Measurements from ENCODE around the gene KIAA1586. TPM values are rescaled to one million over a fixed set of nuclear protein-coding genes. Genes with fewer than 3 reads are reported as not detected.

The KIAA1586 gene
- total and polyA plus RNA-seq, 12 donors, result 3.7 to 43.1 (median 15.8) TPM

- Histone ChIP-seq H3K4me1 (replicated peaks in 1 of 2) (no peaks in the 10 kb centered on the region), H3K36me3 (replicated peaks in 1 of 2) (no peaks in the 10 kb centered on the region), H3K9me3 (replicated peaks in 1 of 3) (peaks cover 0 to 8% (median 4%) of the 10 kb centered on the region in 3 donors), H3K4me3 (no peak overlapping the region), H3K27ac (no peak overlapping the region), H3K27me3 (no peaks in the 10 kb centered on the region)
- intact Hi-C loops (cut with DNase I), result loop anchor here in 1 of 2 donors (5.0 kb wide), 2 partner anchors 117 to 288 kb away; no protein-coding TSS in a partner anchor
- 66 to 75% (median 66%) methylated on average over 2 of the region's 2 CpGs for WGBS, 4 donors
- no peak for DNase-seq
- TF ChIP-seq POLR2A (IDR thresholded peaks at IDR 0.05) (no peak), CTCF (IDR thresholded peaks at IDR 0.05) (no peak)
Measured at GRCh38 chr6:57024321-57024720, 22.2 kb upstream of the KIAA1586 start.

DNA sequence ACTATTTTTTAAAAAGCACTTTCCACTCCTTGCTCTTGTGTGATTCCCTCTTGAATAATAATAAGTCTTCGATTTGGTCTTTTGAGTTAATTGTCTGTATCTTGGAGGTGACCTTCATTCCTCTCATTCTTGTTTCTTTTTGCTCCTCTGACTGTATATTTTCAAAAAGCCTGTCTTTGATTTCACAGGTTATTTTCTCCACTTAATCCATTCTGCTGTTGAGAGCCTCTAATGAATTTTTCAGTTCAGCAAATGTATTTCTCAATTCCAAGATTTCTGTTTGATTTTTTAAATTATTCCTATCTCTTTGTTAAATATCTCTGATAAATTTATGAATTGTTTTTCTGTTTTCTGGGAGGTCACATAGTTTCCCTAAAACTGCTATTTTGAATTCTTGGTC, 21.7 kb upstream of the KIAA1586 start:
- WGBS, 4 donors, result 83 to 87% (median 86%) methylated on average over 1 of the region's 1 CpG
- no peak overlapping the region for H3K27ac ChIP-seq

GRCh38 chr6:57026001-57026400, 20.5 kb upstream of the KIAA1586 start:
- no peaks in the 10 kb centered on the region for H3K36me3 ChIP-seq (replicated peaks in 1 of 2)
- no peak for DNase-seq
- no peak overlapping the region for H3K4me3 ChIP-seq
- no peak for TF ChIP-seq CTCF (IDR thresholded peaks at IDR 0.05)
- no peak for TF ChIP-seq POLR2A (IDR thresholded peaks at IDR 0.05)
- no peaks in the 10 kb centered on the region for H3K27me3 ChIP-seq
- peaks cover 0 to 8% (median 4%) of the 10 kb centered on the region in 3 donors for H3K9me3 ChIP-seq (replicated peaks in 1 of 3)
- WGBS, 4 donors, result 71 to 88% (median 80%) methylated on average over 1 of the region's 1 CpG
- intact Hi-C loops (cut with DNase I), result no loop called here
- no peak overlapping the region for H3K27ac ChIP-seq
- H3K4me1 ChIP-seq (replicated peaks in 1 of 2), result no peaks in the 10 kb centered on the region

More for the DNA sequence above, 21.7 kb upstream of the KIAA1586 start:
- intact Hi-C loops (cut with DNase I), result loop anchor here in 1 of 2 donors (5.0 kb wide), 2 partner anchors 117 to 288 kb away; no protein-coding TSS in a partner anchor
- Histone ChIP-seq H3K27me3 (no peaks in the 10 kb centered on the region), H3K36me3 (replicated peaks in 1 of 2) (no peaks in the 10 kb centered on the region), H3K4me1 (replicated peaks in 1 of 2) (no peaks in the 10 kb centered on the region), H3K4me3 (no peak overlapping the region), H3K9me3 (replicated peaks in 1 of 3) (peaks cover 0 to 8% (median 4%) of the 10 kb centered on the region in 3 donors)
- TF ChIP-seq POLR2A (IDR thresholded peaks at IDR 0.05) (no peak), CTCF (IDR thresholded peaks at IDR 0.05) (no peak)
- no peak for DNase-seq

DNA sequence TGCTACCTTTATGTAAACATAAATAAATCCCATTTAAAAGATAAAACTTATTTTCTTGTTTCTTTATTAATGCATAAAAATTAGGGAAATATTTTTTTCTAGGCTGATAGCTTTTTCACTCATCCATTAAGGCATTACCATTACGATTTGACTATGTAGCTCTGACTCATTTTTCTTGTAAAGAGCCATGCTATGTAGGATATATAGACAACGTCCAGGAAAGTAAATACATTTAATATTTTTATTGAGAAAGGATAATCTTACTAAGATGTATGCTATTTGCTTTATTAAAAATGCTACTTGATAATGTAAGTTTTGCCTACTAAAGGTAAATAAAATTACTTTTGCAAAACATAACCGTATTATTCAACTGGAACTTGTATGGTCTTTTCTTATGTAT, 19.2 kb upstream of the KIAA1586 start:
- Histone ChIP-seq H3K4me3 (no peak overlapping the region), H3K27ac (no peak overlapping the region), H3K4me1 (replicated peaks in 1 of 2) (no peaks in the 10 kb centered on the region), H3K9me3 (replicated peaks in 1 of 3) (peaks cover 0 to 8% (median 4%) of the 10 kb centered on the region in 3 donors), H3K36me3 (replicated peaks in 1 of 2) (no peaks in the 10 kb centered on the region), H3K27me3 (no peaks in the 10 kb centered on the region)
- no peak for DNase-seq
- no peak for TF ChIP-seq CTCF (IDR thresholded peaks at IDR 0.05)
- no peak for TF ChIP-seq POLR2A (IDR thresholded peaks at IDR 0.05)
- 72 to 84% (median 78%) methylated on average over 3 of the region's 3 CpGs for WGBS, 4 donors
- intact Hi-C loops (cut with DNase I), result no loop called here

All from adrenal gland (tissue), 12 donors.